Stimulated activated naive B cell treated with anti-CD40 and anti-IgM and Interleukin-4, amounts not matched to agents 10 μg/mL and 1 μg/mL and 100 μg/mL, for 72 hours (primary cell): Measurements from ENCODE around the gene C22orf15.

Experiments used
- ATAC-seq, 2 donors: fragments of 150-1000 bp; cut with Tn5 transposase; replicated peaks; 2 replicates each; pipeline ENCODE4 v1.10.0; 2021; ENCODE audit warnings: moderate library complexity in 1 of 2
- DNase-seq: peaks from one replicate; pipeline ENCODE4 v3.0.0; 2021
- H3K27ac Mint-ChIP-seq: one replicate; pipeline ENCODE4 v1.8.0; 2022; ENCODE audit warnings: mild to moderate bottlenecking, mixed read lengths
- H3K27me3 Mint-ChIP-seq, 2 donors: one replicate each; pipeline ENCODE4 v1.8.0; 2022; ENCODE audit warnings: mixed read lengths in 2 of 2
- H3K36me3 Mint-ChIP-seq, 2 donors: one replicate each; pipeline ENCODE4 v1.8.0; 2022; ENCODE audit warnings: mixed read lengths in 2 of 2, mild to moderate bottlenecking in 1 of 2
- H3K4me1 Mint-ChIP-seq, 2 donors: one replicate each; pipeline ENCODE4 v1.8.0; 2022; ENCODE audit warnings: mixed read lengths in 2 of 2, mild to moderate bottlenecking in 1 of 2
- H3K4me3 Mint-ChIP-seq, 2 donors: one replicate each; pipeline ENCODE4 v1.8.0; 2022; ENCODE audit warnings: mild to moderate bottlenecking in 2 of 2, mixed read lengths in 2 of 2, moderate library complexity in 1 of 2
- H3K9me3 Mint-ChIP-seq, 2 donors: one replicate each; pipeline ENCODE4 v1.8.0; 2022; ENCODE audit warnings: mixed read lengths in 2 of 2, mild to moderate bottlenecking in 1 of 2

The C22orf15 gene

GRCh38 chr22:23793326-23793725, 30.5 kb downstream of the C22orf15 start:
- Mint-ChIP-seq H3K27me3 (no peaks in the 10 kb centered on the region), H3K9me3 (no peaks in the 10 kb centered on the region), H3K27ac (peak overlapping the region; percentile 63), H3K4me1 (peaks cover 24 to 31% of the 10 kb centered on the region in 2 donors), H3K4me3 (no peak overlapping the region), H3K36me3 (peaks cover 32 to 53% of the 10 kb centered on the region in 2 donors)
- DNase-seq (no peak), ATAC-seq (no peak)

GRCh38 chr22:23796461-23796860, 33.7 kb downstream of the C22orf15 start:
- peaks cover 36 to 48% of the 10 kb centered on the region in 2 donors for H3K4me1 Mint-ChIP-seq
- peak overlapping the region; percentile 67 for H3K27ac Mint-ChIP-seq
- ATAC-seq = no peak
- H3K4me3 Mint-ChIP-seq = no peak overlapping the region
- H3K9me3 Mint-ChIP-seq = no peaks in the 10 kb centered on the region
- peaks cover 47 to 66% of the 10 kb centered on the region in 2 donors for H3K36me3 Mint-ChIP-seq
- no peaks in the 10 kb centered on the region for H3K27me3 Mint-ChIP-seq
- no peak for DNase-seq

- peak overlapping the region; percentile 96 for H3K27ac Mint-ChIP-seq
- H3K9me3 Mint-ChIP-seq = no peaks in the 10 kb centered on the region
- peaks cover 52 to 67% of the 10 kb centered on the region in 2 donors for H3K4me1 Mint-ChIP-seq
- DNase-seq = peak; percentile 86
- peaks cover 68 to 80% of the 10 kb centered on the region in 2 donors for H3K36me3 Mint-ChIP-seq
- H3K27me3 Mint-ChIP-seq = no peaks in the 10 kb centered on the region
- ATAC-seq = peak; percentile 83 to 85
- peak overlapping the region; percentile 37 to 65 for H3K4me3 Mint-ChIP-seq
Measured at GRCh38 chr22:23800297-23801237, 37.8 kb downstream of the C22orf15 start.

GRCh38 chr22:23801238-23801821, 38.5 kb downstream of the C22orf15 start:
- Mint-ChIP-seq H3K36me3 (peaks cover 72 to 83% of the 10 kb centered on the region in 2 donors), H3K4me3 (peak overlapping the region; percentile 23 to 34), H3K9me3 (no peaks in the 10 kb centered on the region), H3K27ac (peak overlapping the region; percentile 96), H3K4me1 (peaks cover 56 to 75% of the 10 kb centered on the region in 2 donors), H3K27me3 (no peaks in the 10 kb centered on the region)
- ATAC-seq (peak; percentile 19 to 21), DNase-seq (no peak)

- H3K36me3 Mint-ChIP-seq = peaks cover 71 to 81% of the 10 kb centered on the region in 2 donors
- ATAC-seq = no peak
- DNase-seq = no peak
- H3K9me3 Mint-ChIP-seq = no peaks in the 10 kb centered on the region
- peaks cover 55 to 79% of the 10 kb centered on the region in 2 donors for H3K4me1 Mint-ChIP-seq
- H3K4me3 Mint-ChIP-seq = peak overlapping the region; percentile 34 to 44
- no peaks in the 10 kb centered on the region for H3K27me3 Mint-ChIP-seq
- peak overlapping the region; percentile 96 for H3K27ac Mint-ChIP-seq
Measured at GRCh38 chr22:23801886-23802377, 39.1 kb downstream of the C22orf15 start.

GRCh38 chr22:23803001-23803819, 40.4 kb downstream of the C22orf15 start:
- Mint-ChIP-seq H3K27ac (peak overlapping the region; percentile 96), H3K4me1 (peaks cover 57 to 83% of the 10 kb centered on the region in 2 donors), H3K4me3 (peak overlapping the region; percentile 39 to 52), H3K9me3 (no peaks in the 10 kb centered on the region), H3K27me3 (no peaks in the 10 kb centered on the region), H3K36me3 (peaks cover 72 to 83% of the 10 kb centered on the region in 2 donors)
- DNase-seq (no peak), ATAC-seq (no peak)

- no peaks in the 10 kb centered on the region for H3K9me3 Mint-ChIP-seq
- H3K36me3 Mint-ChIP-seq = peaks cover 61 to 71% of the 10 kb centered on the region in 2 donors
- H3K27me3 Mint-ChIP-seq = no peaks in the 10 kb centered on the region
- DNase-seq = no peak
- ATAC-seq = no peak
- H3K4me3 Mint-ChIP-seq = peak overlapping the region in 1 of 2 donors; percentile 14
- H3K27ac Mint-ChIP-seq = peak overlapping the region; percentile 82
- H3K4me1 Mint-ChIP-seq = peaks cover 51 to 69% of the 10 kb centered on the region in 2 donors
Measured at GRCh38 chr22:23804781-23805291, 42.0 kb downstream of the C22orf15 start.

- Mint-ChIP-seq H3K27ac (no peak overlapping the region), H3K36me3 (peaks cover 59 to 66% of the 10 kb centered on the region in 2 donors), H3K4me3 (no peak overlapping the region), H3K9me3 (no peaks in the 10 kb centered on the region), H3K4me1 (peaks cover 38 to 64% of the 10 kb centered on the region in 2 donors), H3K27me3 (no peaks in the 10 kb centered on the region)
- ATAC-seq (peak; percentile 58 to 62), DNase-seq (no peak)
Measured at GRCh38 chr22:23806837-23807236, 44.0 kb downstream of the C22orf15 start.

- H3K4me3 Mint-ChIP-seq = no peak overlapping the region
- ATAC-seq (no peak), DNase-seq (no peak)
- peaks cover 18 to 29% of the 10 kb centered on the region in 2 donors for H3K4me1 Mint-ChIP-seq
- H3K36me3 Mint-ChIP-seq = peaks cover 42 to 52% of the 10 kb centered on the region in 2 donors
- no peaks in the 10 kb centered on the region for H3K27me3 Mint-ChIP-seq
- no peaks in the 10 kb centered on the region for H3K9me3 Mint-ChIP-seq
- no peak overlapping the region for H3K27ac Mint-ChIP-seq
Measured at GRCh38 chr22:23812378-23812777, 49.6 kb downstream of the C22orf15 start.
